SH-SY5Y (cell line): ENCODE measurements around the gene MT1M.

ENCODE experiments used
- GATA2 ChIP-seq: IDR thresholded peaks from 2 replicates; pipeline ENCODE4 v1.6.1; 2011; ENCODE audit warnings: mild to moderate bottlenecking, low read depth, low read length
- GATA3 ChIP-seq: IDR thresholded peaks from 2 replicates; pipeline ENCODE4 v1.6.1; 2011; ENCODE audit warnings: low read depth, mild to moderate bottlenecking, low read length, moderate library complexity

GRCh38 chr16:56600398-56600999, 32.0 kb upstream of the MT1M start:
- TF ChIP-seq GATA2 (peak; percentile 64), GATA3 (no peak)
